ENCODE data around the gene LRRC4C. TPM values are rescaled to one million over a fixed set of nuclear protein-coding genes. Genes with fewer than 3 reads are reported as not detected.

Gene LRRC4C
- total RNA-seq, 1 experiment from 2014 or later: 0.13 TPM

GRCh38 chr11:40276960-40277359 lies 1182.5 kb downstream of the LRRC4C start:
- H3K4me1 Mint-ChIP-seq: peaks cover 16 to 17% of the 10 kb centered on the region in 2 experiments
- Histone ChIP-seq H3K23ac (ENCODE audit: insufficient read length, low read depth, low read length) (no peak overlapping the region), H3K4me2 (ENCODE audit: insufficient read depth, insufficient read length, low read length) (no peak overlapping the region), H3K79me1 (ENCODE audit: insufficient read depth, low read depth, low read length, poor library complexity, severe bottlenecking) (no peaks in the 10 kb centered on the region), H3K23me2 (ENCODE audit: insufficient read length, low read depth, low read length, poor library complexity, severe bottlenecking) (no peaks in the 10 kb centered on the region), H3K4me1 (ENCODE audit: insufficient read depth, low read length) (peaks cover 4% of the 10 kb centered on the region; the same call in 1 of the 2 replicates), H4K8ac (replicated peaks; ENCODE audit: insufficient read length, low read depth, low read length) (no peak overlapping the region), H2BK15ac (ENCODE audit: low read depth, low read length) (no peak overlapping the region), H2BK5ac (ENCODE audit: insufficient read length, low read length) (no peak overlapping the region), H3K27me3 (ENCODE audit: insufficient read depth, low read length) (no peaks in the 10 kb centered on the region), H4K20me1 (ENCODE audit: control insufficient read depth, insufficient read depth, insufficient read length) (no peaks in the 10 kb centered on the region), H3K56ac (ENCODE audit: insufficient read length, low read depth, low read length) (no peak overlapping the region), H3K14ac (ENCODE audit: insufficient read depth, low read length) (no peak overlapping the region), H4K91ac (ENCODE audit: insufficient read length, low read depth, low read length) (no peak overlapping the region), H2BK12ac (ENCODE audit: insufficient read length, low read depth, low read length) (no peak overlapping the region), H3K9ac (ENCODE audit: extremely low read depth, insufficient read length, low read length) (no peak overlapping the region), H3K27ac (ENCODE audit: insufficient read length, low read depth, low read length) (no peak overlapping the region), H2AFZ (ENCODE audit: low read length) (no peak overlapping the region), H4K5ac (ENCODE audit: insufficient read length, low read depth, low read length) (no peak overlapping the region), H3K79me2 (ENCODE audit: insufficient read depth, low read length) (no peaks in the 10 kb centered on the region), H2BK120ac (ENCODE audit: low read depth, low read length, poor library complexity, severe bottlenecking) (no peak overlapping the region), H2BK20ac (ENCODE audit: low read depth, low read length, poor library complexity, severe bottlenecking) (no peak overlapping the region), H3K18ac (ENCODE audit: insufficient read length, low read depth, low read length) (no peak overlapping the region), H3K9me3 (ENCODE audit: control insufficient read depth, low read depth, low read length) (no peaks in the 10 kb centered on the region), H2AK5ac (ENCODE audit: insufficient read length, low read length) (no peak overlapping the region), H3K4ac (ENCODE audit: low read depth, low read length) (no peak overlapping the region), H3T11ph (ENCODE audit: low read length) (no peak overlapping the region)
- no peak overlapping the region for H3K4me3 Mint-ChIP-seq
- DNase-seq: no peak
- TF ChIP-seq CTCF (conservative IDR thresholded peaks at IDR 0.05): no peak
- peaks cover 13% of the 10 kb centered on the region for H3K27me3 Mint-ChIP-seq (ENCODE audit: low read depth)
- no peaks in the 10 kb centered on the region for H3K9me3 Mint-ChIP-seq
- no CpG with 5 or more reads among the region's 1 CpG for WGBS (ENCODE audit: extremely low coverage, insufficient read length, low lambda C conversion rate)
- no peaks in the 10 kb centered on the region for H3K36me3 Mint-ChIP-seq (ENCODE audit: insufficient read depth in 1 of 3, low read depth in 3 of 3)
- no peak overlapping the region for H3K27ac Mint-ChIP-seq

Measured in H9 (cell line).